WTC11 (cell line): ENCODE data around the gene USP2. TPM values are rescaled to one million over a fixed set of nuclear protein-coding genes. Genes with fewer than 3 reads are reported as not detected.

ENCODE experiments used
- ATAC-seq: fragments of 200-7000 bp; cut with Tn5 transposase; 2 replicates; pipeline ENCODE4 v1.10.0; 2021; ENCODE audit warnings: mild to moderate bottlenecking, moderate library complexity
- CTCF ChIA-PET: fragments of 300-600 bp; sonication (Branson Sonifier 250); formaldehyde crosslinking; loops from one replicate; lab custom pipeline; 2021; ENCODE audit warnings: antibody characterized with exemption; lab: Charles Lee
- POLR2A ChIA-PET: fragments of 350-600 bp; sonication (Branson Sonifier 250); formaldehyde crosslinking; loops from one replicate; lab custom pipeline; 2021; ENCODE audit warnings: antibody characterized with exemption; lab: Charles Lee
- DNase-seq: peaks from one replicate; pipeline ENCODE4 v3.0.0; 2021; ENCODE audit warnings: low spot score
- H3K27ac Mint-ChIP-seq: 2 replicates; pipeline ENCODE4 v1.8.0; 2021; ENCODE audit warnings: mixed read lengths
- H3K27me3 Mint-ChIP-seq: 2 replicates; pipeline ENCODE4 v1.8.0; 2021; ENCODE audit warnings: low read depth, mild to moderate bottlenecking, moderate library complexity, mixed read lengths
- H3K36me3 Mint-ChIP-seq: 2 replicates; pipeline ENCODE4 v1.8.0; 2021; ENCODE audit warnings: mixed read lengths
- H3K4me1 Mint-ChIP-seq: 2 replicates; pipeline ENCODE4 v1.8.0; 2022; ENCODE audit warnings: mixed read lengths
- H3K4me3 Mint-ChIP-seq: 2 replicates; pipeline ENCODE4 v1.8.0; 2021; ENCODE audit warnings: mild to moderate bottlenecking, moderate library complexity, mixed read lengths
- H3K9me3 Mint-ChIP-seq: 2 replicates; pipeline ENCODE4 v1.8.0; 2021; ENCODE audit warnings: mixed read lengths
- AR ChIP-seq: fragments of 250-450 bp; sonication (Bioruptor Pico); IDR thresholded peaks from 2 replicates; pipeline ENCODE4 v1.9.0; 2021; ENCODE audit warnings: mild to moderate bottlenecking
- CDX4 ChIP-seq: fragments of 250-450 bp; sonication (Bioruptor Pico); IDR thresholded peaks from 2 replicates; pipeline ENCODE4 v1.9.0; 2021; ENCODE audit warnings: moderate library complexity, mild to moderate bottlenecking, inconsistent platforms, borderline replicate concordance
- CREB1 ChIP-seq: sonication (generic); formaldehyde crosslinking; IDR thresholded peaks from 2 replicates; pipeline ENCODE4 v1.8.0; 2023; ENCODE audit warnings: mild to moderate bottlenecking, missing genetic modification reagents
- E2F4 ChIP-seq: sonication (generic); formaldehyde crosslinking; IDR thresholded peaks from 2 replicates; pipeline ENCODE4 v1.8.1; 2022; ENCODE audit warnings: low read depth, mild to moderate bottlenecking, moderate library complexity, missing genetic modification reagents, borderline replicate concordance
- ELF4 ChIP-seq: sonication (generic); formaldehyde crosslinking; IDR thresholded peaks from 2 replicates; pipeline ENCODE4 v1.8.1; 2022; ENCODE audit warnings: low read depth, mild to moderate bottlenecking, moderate library complexity, missing genetic modification reagents
- FOXJ3 ChIP-seq: sonication (generic); formaldehyde crosslinking; IDR thresholded peaks from 2 replicates; pipeline ENCODE4 v1.9.0; 2021; ENCODE audit warnings: missing genetic modification reagents, mild to moderate bottlenecking, borderline replicate concordance
- HMGA2 ChIP-seq: fragments of 250-450 bp; sonication (Bioruptor Pico); IDR thresholded peaks from 2 replicates; pipeline ENCODE4 v1.4.0; 2021; ENCODE audit warnings: mild to moderate bottlenecking, moderate library complexity
- HMGXB4 ChIP-seq: sonication (generic); formaldehyde crosslinking; IDR thresholded peaks from 2 replicates; pipeline ENCODE4 v1.8.1; 2023; ENCODE audit warnings: mild to moderate bottlenecking, moderate library complexity, missing genetic modification reagents
- MAX ChIP-seq: sonication (generic); formaldehyde crosslinking; IDR thresholded peaks from 2 replicates; pipeline ENCODE4 v1.8.0; 2022; ENCODE audit warnings: mild to moderate bottlenecking, missing genetic modification reagents
- MXD4 ChIP-seq: fragments of 250-450 bp; sonication (Bioruptor Pico); IDR thresholded peaks from 2 replicates; pipeline ENCODE4 v1.8.0; 2021; ENCODE audit warnings: mild to moderate bottlenecking, moderate library complexity, borderline replicate concordance
- PRDM15 ChIP-seq: sonication (generic); formaldehyde crosslinking; IDR thresholded peaks from 2 replicates; pipeline ENCODE4 v1.8.0; 2022; ENCODE audit warnings: missing genetic modification reagents
- RELA ChIP-seq: sonication (generic); formaldehyde crosslinking; IDR thresholded peaks from 2 replicates; pipeline ENCODE4 v1.8.1; 2022; ENCODE audit warnings: missing genetic modification reagents, mild to moderate bottlenecking, borderline replicate concordance
- SP1 ChIP-seq: sonication (generic); formaldehyde crosslinking; conservative IDR thresholded peaks from 2 replicates; pipeline ENCODE4 v1.8.1; 2022; ENCODE audit warnings: missing genetic modification reagents
- ZNF317 ChIP-seq: sonication (generic); formaldehyde crosslinking; IDR thresholded peaks from 2 replicates; pipeline ENCODE4 v1.8.1; 2023; ENCODE audit warnings: low read depth, mild to moderate bottlenecking, moderate library complexity, missing genetic modification reagents, borderline replicate concordance
- ZNF671 ChIP-seq: fragments of 250-450 bp; sonication (Bioruptor Pico); IDR thresholded peaks from 2 replicates; pipeline ENCODE4 v1.8.0; 2021; ENCODE audit warnings: mild to moderate bottlenecking
- total RNA-seq: library from RNA; stranded (reverse); gene quantifications from 3 replicates; pipeline ENCODE4 v1.2.3, GENCODE V29; 2021

USP2 gene
- total RNA-seq, 1 experiment from 2014 or later: 8.0 TPM

- Mint-ChIP-seq H3K4me1 (no peaks in the 10 kb centered on the region), H3K36me3 (no peaks in the 10 kb centered on the region), H3K9me3 (0 out of 2 replicates have a peak, but pooled peaks cover 4% of the 10 kb centered on the region)
- CTCF ChIA-PET: interaction anchor here (0.9 to 1.8 kb wide), 6 partner anchors 9 to 40 kb away, joined by 3 to 14 read pairs (median 6); no protein-coding TSS in a partner anchor
- DNase-seq (no peak), ATAC-seq (no peak)
- TF ChIP-seq ELF4 (CRISPR knock-in tag) (no peak), E2F4 (CRISPR knock-in tag) (no peak), HMGXB4 (CRISPR knock-in tag) (no peak), ZNF317 (CRISPR knock-in tag) (no peak), MXD4 (CRISPR knock-in tag) (no peak), FOXJ3 (CRISPR knock-in tag) (no peak), PRDM15 (no peak), SP1 (CRISPR knock-in tag) (no peak), ZNF671 (CRISPR knock-in tag) (no peak), HMGA2 (CRISPR knock-in tag) (no peak), CREB1 (CRISPR knock-in tag) (no peak), CDX4 (CRISPR knock-in tag) (no peak), MAX (CRISPR knock-in tag) (no peak), AR (no peak), RELA (no peak)
- TF ChIP-seq, all 79 proteins: peak for 0
- H3K27me3 Mint-ChIP-seq: peaks cover 64% of the 10 kb centered on the region
- POLR2A ChIA-PET: interaction anchor here (0.6 kb wide), 1 partner anchor 52 kb away, joined by 4 read pairs; no protein-coding TSS in a partner anchor
- no peak overlapping the region for H3K4me3 Mint-ChIP-seq
- H3K27ac Mint-ChIP-seq: no peak overlapping the region
Measured at GRCh38 chr11:119347242-119347641, 34.2 kb downstream of the USP2 start.
